HEK293 (cell line): ENCODE measurements around the gene SFMBT2.

Source experiments
- CTCF ChIA-PET: fragments of 350-600 bp; formaldehyde crosslinking; extraction: SDS; loops from one replicate; lab custom pipeline; 2021; ENCODE audit warnings: antibody characterized with exemption; lab: Yijun Ruan, JAX
- POLR2A ChIA-PET: fragments of 300-600 bp; formaldehyde crosslinking; extraction: SDS; loops from one replicate; lab custom pipeline; 2020; ENCODE audit warnings: antibody characterized with exemption, inconsistent platforms; lab: Yijun Ruan, JAX
- H3K27ac ChIP-seq: fragments of 200-500 bp; sonication (Bioruptor generic); 2 replicates; pipeline ENCODE4 v1.5.1; 2014; ENCODE audit warnings: low read depth, low read length, control low read depth, inconsistent platforms; ENCODE audit errors: extremely low read depth
- H3K36me3 ChIP-seq, 2 experiments: fragments of 200-500 bp in 1 of 2; sonication (Bioruptor generic) in 1 of 2; 1 replicate in 1 of 2; 2 replicates in 1 of 2; pipeline ENCODE4 v1.5.1; 2014 to 2017; ENCODE audit warnings: inconsistent platforms in 2 of 2, low read length in 2 of 2; ENCODE audit not compliant: control insufficient read depth in 2 of 2, insufficient read depth in 1 of 2
- H3K4me1 ChIP-seq: fragments of 200-500 bp; sonication (Bioruptor generic); 2 replicates; pipeline ENCODE4 v1.5.1; 2014; ENCODE audit warnings: mild to moderate bottlenecking, low read length, inconsistent platforms; ENCODE audit not compliant: control insufficient read depth, insufficient read depth
- H3K4me3 ChIP-seq: 2 replicates; pipeline ENCODE4 v1.5.1; 2011; ENCODE audit warnings: low read depth, mild to moderate bottlenecking, control low read depth, low read length, moderate library complexity
- H3K9me3 ChIP-seq: fragments of 200-500 bp; sonication (Bioruptor generic); 2 replicates; pipeline ENCODE4 v1.5.1; 2014; ENCODE audit warnings: low read depth, low read length, inconsistent platforms; ENCODE audit not compliant: control insufficient read depth, insufficient read depth
- AEBP2 ChIP-seq: fragments of 450-650 bp; formaldehyde crosslinking; IDR thresholded peaks from 2 replicates; pipeline ENCODE4 v1.5.1; 2016; ENCODE audit warnings: missing biosample characterization, missing genetic modification characterization, borderline replicate concordance
- GLI2 ChIP-seq: fragments of 450-650 bp; formaldehyde crosslinking; IDR thresholded peaks from 2 replicates; pipeline ENCODE4; 2017; ENCODE audit warnings: missing biosample characterization, missing genetic modification characterization, low read depth, borderline replicate concordance
- HIC1 ChIP-seq: fragments of 450-650 bp; formaldehyde crosslinking; IDR thresholded peaks from 2 replicates; pipeline ENCODE4 v1.5.1; 2016; ENCODE audit warnings: missing biosample characterization, missing genetic modification characterization
- HOXA7 ChIP-seq: sonication (generic); formaldehyde crosslinking; IDR thresholded peaks from 2 replicates; pipeline ENCODE4 v1.8.1; 2022; ENCODE audit warnings: missing genetic modification reagents, borderline replicate concordance
- KLF7 ChIP-seq: fragments of 450-650 bp; formaldehyde crosslinking; IDR thresholded peaks from 2 replicates; pipeline ENCODE4 v1.5.1; 2016; ENCODE audit warnings: missing biosample characterization, missing genetic modification characterization, borderline replicate concordance
- OSR2 ChIP-seq: fragments of 450-650 bp; formaldehyde crosslinking; IDR thresholded peaks from 2 replicates; pipeline ENCODE4 v1.5.1; 2016; ENCODE audit warnings: missing biosample characterization, missing genetic modification characterization
- TRIM28 ChIP-seq: IDR thresholded peaks from 2 replicates; pipeline ENCODE4 v1.6.1; 2011; ENCODE audit warnings: low read length, control low read depth, borderline replicate concordance
- WT1 ChIP-seq: fragments of 450-650 bp; formaldehyde crosslinking; IDR thresholded peaks from 2 replicates; pipeline ENCODE4 v1.5.1; 2016; ENCODE audit warnings: missing biosample characterization, missing genetic modification characterization
- ZBTB7A ChIP-seq: fragments of 450-650 bp; formaldehyde crosslinking; IDR thresholded peaks from 2 replicates; pipeline ENCODE4 v1.5.1; 2016; ENCODE audit warnings: low read depth, missing biosample characterization, missing genetic modification characterization
- ZFHX2 ChIP-seq: fragments of 450-650 bp; formaldehyde crosslinking; conservative IDR thresholded peaks from 2 replicates; pipeline ENCODE4 v1.5.1; 2016; ENCODE audit warnings: missing biosample characterization, missing genetic modification characterization
- ZIC2 ChIP-seq: fragments of 450-650 bp; formaldehyde crosslinking; IDR thresholded peaks from 2 replicates; pipeline ENCODE4 v1.5.1; 2016; ENCODE audit warnings: missing biosample characterization, missing genetic modification characterization
- ZNF140 ChIP-seq: fragments of 450-650 bp; formaldehyde crosslinking; IDR thresholded peaks from 2 replicates; pipeline ENCODE4 v1.5.1; 2016; ENCODE audit warnings: missing biosample characterization, missing genetic modification characterization
- ZNF146 ChIP-seq: fragments of 450-650 bp; formaldehyde crosslinking; IDR thresholded peaks from 2 replicates; pipeline ENCODE4 v1.5.1; 2016; ENCODE audit warnings: missing biosample characterization, missing genetic modification characterization
- ZNF169 ChIP-seq: fragments of 450-650 bp; formaldehyde crosslinking; IDR thresholded peaks from 2 replicates; pipeline ENCODE4 v1.5.1; 2016; ENCODE audit warnings: missing biosample characterization, missing genetic modification characterization
- ZNF529 ChIP-seq: fragments of 450-650 bp; formaldehyde crosslinking; IDR thresholded peaks from 2 replicates; pipeline ENCODE4 v1.5.1; 2017; ENCODE audit warnings: missing genetic modification characterization, missing biosample characterization; ENCODE audit not compliant: insufficient replicate concordance
- ZNF561 ChIP-seq: fragments of 450-650 bp; IDR thresholded peaks from 2 replicates; pipeline ENCODE4 v1.5.1; 2018; ENCODE audit warnings: missing biosample characterization, missing genetic modification characterization, borderline replicate concordance
- ZNF629 ChIP-seq: fragments of 450-650 bp; formaldehyde crosslinking; IDR thresholded peaks from 2 replicates; pipeline ENCODE4 v1.5.1; 2017; ENCODE audit warnings: missing biosample characterization, missing genetic modification characterization
- ZNF654 ChIP-seq: fragments of 450-650 bp; formaldehyde crosslinking; IDR thresholded peaks from 2 replicates; pipeline ENCODE4 v1.5.1; 2016; ENCODE audit warnings: low read depth, missing biosample characterization, missing genetic modification characterization
- TF ChIP-seq, protein P1 (sequence below): fragments of 450-650 bp; formaldehyde crosslinking; IDR thresholded peaks from 2 replicates; pipeline ENCODE4 v1.5.1; 2017; ENCODE audit warnings: missing biosample characterization, missing genetic modification characterization
- TF ChIP-seq, protein P2 (sequence below): fragments of 450-650 bp; formaldehyde crosslinking; IDR thresholded peaks from 2 replicates; pipeline ENCODE4 v1.5.1; 2016; ENCODE audit warnings: missing biosample characterization, missing genetic modification characterization

Gene SFMBT2

GRCh38 chr10:7250236-7250635 is 160.6 kb downstream of the SFMBT2 start:
- ChIA-PET POLR2A (no interaction called here), CTCF (no interaction called here)
- Histone ChIP-seq H3K9me3 (no peaks in the 10 kb centered on the region), H3K36me3 (peaks cover 3 to 20% of the 10 kb centered on the region in 2 experiments; a peak in 2 of 3 replicates)
- TF ChIP-seq HOXA7 (CRISPR knock-in tag) (no peak), ZNF561 (tag by site-specific recombination) (no peak), ZNF146 (tag by site-specific recombination) (peak; percentile 78)
- TF ChIP-seq, all 188 proteins: peak for 1
- Histone ChIP-seq H3K4me1 (no peaks in the 10 kb centered on the region), H3K4me3 (no peak overlapping the region), H3K27ac (no peak overlapping the region)

- peak; percentile 37; the same call in 1 of the 2 replicates for TF ChIP-seq WT1
- TF ChIP-seq OSR2 = peak; percentile 34; the same call in 1 of the 2 replicates
- TF ChIP-seq ZFHX2 (tag by site-specific recombination) = no peak
- TF ChIP-seq ZNF140 (tag by site-specific recombination) = no peak
- no peak for TF ChIP-seq HIC1 (tag by site-specific recombination)
- TF ChIP-seq, protein P1, sequence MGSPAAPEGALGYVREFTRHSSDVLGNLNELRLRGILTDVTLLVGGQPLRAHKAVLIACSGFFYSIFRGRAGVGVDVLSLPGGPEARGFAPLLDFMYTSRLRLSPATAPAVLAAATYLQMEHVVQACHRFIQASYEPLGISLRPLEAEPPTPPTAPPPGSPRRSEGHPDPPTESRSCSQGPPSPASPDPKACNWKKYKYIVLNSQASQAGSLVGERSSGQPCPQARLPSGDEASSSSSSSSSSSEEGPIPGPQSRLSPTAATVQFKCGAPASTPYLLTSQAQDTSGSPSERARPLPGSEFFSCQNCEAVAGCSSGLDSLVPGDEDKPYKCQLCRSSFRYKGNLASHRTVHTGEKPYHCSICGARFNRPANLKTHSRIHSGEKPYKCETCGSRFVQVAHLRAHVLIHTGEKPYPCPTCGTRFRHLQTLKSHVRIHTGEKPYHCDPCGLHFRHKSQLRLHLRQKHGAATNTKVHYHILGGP (tag by site-specific recombination) = no peak
- peak; percentile 50 for TF ChIP-seq ZIC2 (tag by site-specific recombination)
- peak; percentile 38; the same call in 1 of the 2 replicates for TF ChIP-seq TRIM28
- TF ChIP-seq, protein P2, sequence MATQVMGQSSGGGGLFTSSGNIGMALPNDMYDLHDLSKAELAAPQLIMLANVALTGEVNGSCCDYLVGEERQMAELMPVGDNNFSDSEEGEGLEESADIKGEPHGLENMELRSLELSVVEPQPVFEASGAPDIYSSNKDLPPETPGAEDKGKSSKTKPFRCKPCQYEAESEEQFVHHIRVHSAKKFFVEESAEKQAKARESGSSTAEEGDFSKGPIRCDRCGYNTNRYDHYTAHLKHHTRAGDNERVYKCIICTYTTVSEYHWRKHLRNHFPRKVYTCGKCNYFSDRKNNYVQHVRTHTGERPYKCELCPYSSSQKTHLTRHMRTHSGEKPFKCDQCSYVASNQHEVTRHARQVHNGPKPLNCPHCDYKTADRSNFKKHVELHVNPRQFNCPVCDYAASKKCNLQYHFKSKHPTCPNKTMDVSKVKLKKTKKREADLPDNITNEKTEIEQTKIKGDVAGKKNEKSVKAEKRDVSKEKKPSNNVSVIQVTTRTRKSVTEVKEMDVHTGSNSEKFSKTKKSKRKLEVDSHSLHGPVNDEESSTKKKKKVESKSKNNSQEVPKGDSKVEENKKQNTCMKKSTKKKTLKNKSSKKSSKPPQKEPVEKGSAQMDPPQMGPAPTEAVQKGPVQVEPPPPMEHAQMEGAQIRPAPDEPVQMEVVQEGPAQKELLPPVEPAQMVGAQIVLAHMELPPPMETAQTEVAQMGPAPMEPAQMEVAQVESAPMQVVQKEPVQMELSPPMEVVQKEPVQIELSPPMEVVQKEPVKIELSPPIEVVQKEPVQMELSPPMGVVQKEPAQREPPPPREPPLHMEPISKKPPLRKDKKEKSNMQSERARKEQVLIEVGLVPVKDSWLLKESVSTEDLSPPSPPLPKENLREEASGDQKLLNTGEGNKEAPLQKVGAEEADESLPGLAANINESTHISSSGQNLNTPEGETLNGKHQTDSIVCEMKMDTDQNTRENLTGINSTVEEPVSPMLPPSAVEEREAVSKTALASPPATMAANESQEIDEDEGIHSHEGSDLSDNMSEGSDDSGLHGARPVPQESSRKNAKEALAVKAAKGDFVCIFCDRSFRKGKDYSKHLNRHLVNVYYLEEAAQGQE (tag by site-specific recombination) = no peak
- no peak for TF ChIP-seq ZNF169 (tag by site-specific recombination)
- TF ChIP-seq ZNF629 (tag by site-specific recombination) = no peak
- ChIA-PET POLR2A (no interaction called here), CTCF (no interaction called here)
- Histone ChIP-seq H3K9me3 (no peaks in the 10 kb centered on the region), H3K36me3 (peaks cover 3 to 21% of the 10 kb centered on the region in 2 experiments; a peak in 2 of 3 replicates), H3K4me3 (no peak overlapping the region), H3K4me1 (no peaks in the 10 kb centered on the region), H3K27ac (no peak overlapping the region)
Measured at GRCh38 chr10:7248585-7249164, 162.2 kb downstream of the SFMBT2 start.

DNA sequence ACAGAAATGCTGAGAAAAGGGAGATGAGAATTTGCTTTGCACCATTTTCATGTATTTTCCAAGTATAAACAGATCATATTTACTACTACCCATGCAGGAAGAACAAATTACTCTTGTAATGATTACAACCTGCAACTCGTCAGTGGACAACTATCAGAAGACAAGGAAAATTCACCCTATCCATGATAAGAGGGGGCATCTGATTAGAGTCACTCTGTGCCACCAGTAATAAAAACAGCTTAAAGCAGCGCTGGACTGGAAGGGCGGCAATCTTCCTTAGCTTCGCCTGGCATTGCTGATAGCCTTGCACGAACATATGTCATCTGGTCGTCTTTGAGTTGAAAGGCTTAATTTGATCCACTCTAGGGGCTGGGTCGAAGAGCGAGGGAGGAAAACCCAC is 162.7 kb downstream of the SFMBT2 start:
- H3K4me1 ChIP-seq = no peaks in the 10 kb centered on the region
- CTCF ChIA-PET = no interaction called here
- no peak for TF ChIP-seq AEBP2 (tag by site-specific recombination)
- no peak for TF ChIP-seq GLI2 (tag by site-specific recombination)
- TF ChIP-seq ZNF529 (tag by site-specific recombination) = no peak
- TF ChIP-seq HOXA7 (CRISPR knock-in tag) = no peak
- TF ChIP-seq KLF7 (tag by site-specific recombination) = no peak
- no peak for TF ChIP-seq ZBTB7A
- no peak for TF ChIP-seq ZNF654 (tag by site-specific recombination)

More for the DNA sequence above, 162.7 kb downstream of the SFMBT2 start:
- Histone ChIP-seq H3K9me3 (no peaks in the 10 kb centered on the region), H3K36me3 (peaks cover 3 to 24% of the 10 kb centered on the region in 2 experiments; a peak in 2 of 3 replicates), H3K27ac (no peak overlapping the region), H3K4me3 (no peak overlapping the region)
- POLR2A ChIA-PET = no interaction called here
